ENCODE measurements around the gene NR2E1. TPM values are rescaled to one million over a fixed set of nuclear protein-coding genes. Genes with fewer than 3 reads are reported as not detected.
A peak's percentile ranks its signal among the peaks of the same experiment; 100 is the strongest.

The NR2E1 gene
- polyA plus RNA-seq, 1 donor (not counting 4 experiments of a cell fraction or from before 2014, with no cell fraction given) = 0.04 TPM

GRCh38 chr6:108117427-108118358 lies 48.1 kb upstream of the NR2E1 start:
- peaks cover 29% of the 10 kb centered on the region for H3K4me1 ChIP-seq (ENCODE audit: control insufficient read depth, extremely low read depth, insufficient read depth, low read length)
- TF ChIP-seq EZH2 (IDR thresholded peaks at IDR 0.05; ENCODE audit: low read length) = peak; percentile 87
- TF ChIP-seq CTCF (optimal IDR thresholded peaks at IDR 0.05 in 1 of 3, IDR thresholded peaks at IDR 0.05 in 1 of 3, conservative IDR thresholded peaks at IDR 0.05 in 1 of 3; ENCODE audit: extremely low read depth in 1 of 3, insufficient read depth in 2 of 3, low read length in 3 of 3) = no peak
- no peaks in the 10 kb centered on the region for H3K9me3 ChIP-seq (ENCODE audit: control insufficient read depth, low read depth, low read length)
- peak overlapping the region; percentile 28 to 70 (median 55) for H3K4me3 ChIP-seq (ENCODE audit: control insufficient read depth in 2 of 3, extremely low read depth in 1 of 3, insufficient read depth in 2 of 3, low read depth in 1 of 3, low read length in 3 of 3)
- H3K9ac ChIP-seq (ENCODE audit: control insufficient read depth, extremely low read depth, insufficient read depth, low read length) = no peak overlapping the region
- no peak overlapping the region for H3K27ac ChIP-seq (ENCODE audit: control insufficient read depth, insufficient read depth, low read length)
- peak overlapping the region; percentile 80 for H3K4me2 ChIP-seq (ENCODE audit: control insufficient read depth, extremely low read depth, insufficient read depth, low read depth, low read length)
- DNase-seq (ENCODE audit: low read depth, low spot score) = no peak
- dilution Hi-C loops (cut with MboI; ENCODE audit: extremely low pct_ligation_motif_present, low sequenced_read_pairs) = no loop called here
- H3K27me3 ChIP-seq (ENCODE audit: control insufficient read depth, extremely low read depth, insufficient read depth, low read length) = peaks cover 87% of the 10 kb centered on the region
- no peaks in the 10 kb centered on the region for H3K79me2 ChIP-seq (ENCODE audit: control insufficient read depth, insufficient read depth, low read length)
- no peaks in the 10 kb centered on the region for H4K20me1 ChIP-seq (ENCODE audit: control insufficient read depth, extremely low read depth, insufficient read depth, low read length)
- peak overlapping the region; percentile 45 for H2AFZ ChIP-seq (ENCODE audit: control insufficient read depth, low read length)
- no peaks in the 10 kb centered on the region for H3K9me1 ChIP-seq (ENCODE audit: control insufficient read depth, extremely low read depth, insufficient read depth, low read length)
- H3K36me3 ChIP-seq (ENCODE audit: control insufficient read depth in 2 of 2, extremely low read depth in 1 of 2, insufficient read depth in 2 of 2, low read length in 2 of 2) = no peaks in the 10 kb centered on the region
- FAIRE-seq = no peak

- H3K36me3 ChIP-seq (ENCODE audit: control insufficient read depth in 2 of 2, extremely low read depth in 1 of 2, insufficient read depth in 2 of 2, low read length in 2 of 2) = no peaks in the 10 kb centered on the region
- H3K9ac ChIP-seq (ENCODE audit: control insufficient read depth, extremely low read depth, insufficient read depth, low read length) = no peak overlapping the region
- peaks cover 87% of the 10 kb centered on the region for H3K27me3 ChIP-seq (ENCODE audit: control insufficient read depth, extremely low read depth, insufficient read depth, low read length)
- peak overlapping the region in 1 of 3 experiments; percentile 73 for H3K4me3 ChIP-seq (ENCODE audit: control insufficient read depth in 2 of 3, extremely low read depth in 1 of 3, insufficient read depth in 2 of 3, low read depth in 1 of 3, low read length in 3 of 3)
- H3K9me1 ChIP-seq (ENCODE audit: control insufficient read depth, extremely low read depth, insufficient read depth, low read length) = no peaks in the 10 kb centered on the region
- FAIRE-seq (no peak), DNase-seq (ENCODE audit: low read depth, low spot score) (no peak)
- dilution Hi-C loops (cut with MboI; ENCODE audit: extremely low pct_ligation_motif_present, low sequenced_read_pairs) = no loop called here
- H3K27ac ChIP-seq (ENCODE audit: control insufficient read depth, insufficient read depth, low read length) = no peak overlapping the region
- no peaks in the 10 kb centered on the region for H3K9me3 ChIP-seq (ENCODE audit: control insufficient read depth, low read depth, low read length)
- H3K4me2 ChIP-seq (ENCODE audit: control insufficient read depth, extremely low read depth, insufficient read depth, low read depth, low read length) = peak overlapping the region; percentile 80
- H4K20me1 ChIP-seq (ENCODE audit: control insufficient read depth, extremely low read depth, insufficient read depth, low read length) = no peaks in the 10 kb centered on the region
- no peak overlapping the region for H2AFZ ChIP-seq (ENCODE audit: control insufficient read depth, low read length)
- H3K79me2 ChIP-seq (ENCODE audit: control insufficient read depth, insufficient read depth, low read length) = no peaks in the 10 kb centered on the region
- H3K4me1 ChIP-seq (ENCODE audit: control insufficient read depth, extremely low read depth, insufficient read depth, low read length) = peaks cover 29% of the 10 kb centered on the region
- no peak for TF ChIP-seq EZH2 (IDR thresholded peaks at IDR 0.05; ENCODE audit: low read length)
- no peak for TF ChIP-seq CTCF (optimal IDR thresholded peaks at IDR 0.05 in 1 of 3, IDR thresholded peaks at IDR 0.05 in 1 of 3, conservative IDR thresholded peaks at IDR 0.05 in 1 of 3; ENCODE audit: extremely low read depth in 1 of 3, insufficient read depth in 2 of 3, low read length in 3 of 3)
Measured at GRCh38 chr6:108118359-108118724, 47.5 kb upstream of the NR2E1 start.

Measured in keratinocyte (primary cell).